GM21528 (cell line): Measurements from ENCODE around the gene LMNA.
"Not testable (repeated sequence)": the region's sequence is repeated elsewhere in the genome, so short reads cannot be mapped to it uniquely, and the experiment has no call there.

Source experiments
- ATAC-seq: cut with Tn5 transposase; IDR thresholded peaks from one replicate; pipeline ENCODE4 v1.9.1; 2021; ENCODE audit warnings: mild to moderate bottlenecking, moderate library complexity; ENCODE audit not compliant: unreplicated experiment, low FRiP score

The LMNA gene

GRCh38 chr1:156155756-156156510 is 41.4 kb downstream of the LMNA start:
- ATAC-seq = no peak

GRCh38 chr1:156157506-156157905 is 43.0 kb downstream of the LMNA start:
- ATAC-seq = no peak

- no peak for ATAC-seq
These were observed 43.5 kb downstream of the LMNA start for GRCh38 chr1:156157966-156158365.

GRCh38 chr1:156160000-156160742 is 45.7 kb downstream of the LMNA start:
- ATAC-seq = no peak

GRCh38 chr1:156160743-156161171 is 46.2 kb downstream of the LMNA start:
- no peak for ATAC-seq

GRCh38 chr1:156162430-156163037 is 48.0 kb downstream of the LMNA start:
- no peak for ATAC-seq

- no peak for ATAC-seq
These were observed 49.2 kb downstream of the LMNA start for GRCh38 chr1:156163712-156164111.

GRCh38 chr1:156164125-156164831 is 49.8 kb downstream of the LMNA start:
- no peak for ATAC-seq

GRCh38 chr1:156165083-156165482 is 50.6 kb downstream of the LMNA start:
- ATAC-seq = no peak

GRCh38 chr1:156167536-156167935 is 53.0 kb downstream of the LMNA start:
- no peak for ATAC-seq

- no peak for ATAC-seq
These were observed 58.4 kb downstream of the LMNA start for GRCh38 chr1:156172696-156173470.

GRCh38 chr1:156176610-156177210 is 62.2 kb downstream of the LMNA start:
- ATAC-seq = no peak

- no peak for ATAC-seq
These were observed 63.6 kb downstream of the LMNA start for GRCh38 chr1:156177919-156178654.

- ATAC-seq = no peak
These were observed 66.0 kb downstream of the LMNA start for GRCh38 chr1:156180471-156180870.

- not testable (repeated sequence) for ATAC-seq
These were observed 66.9 kb downstream of the LMNA start for GRCh38 chr1:156181391-156181924.

- ATAC-seq = not testable (repeated sequence)
These were observed 67.7 kb downstream of the LMNA start for GRCh38 chr1:156182010-156182779.

GRCh38 chr1:156186347-156187177 is 72.1 kb downstream of the LMNA start:
- ATAC-seq = not testable (repeated sequence)
